GM12872 (cell line): ENCODE data around the gene TXNDC11.

Experiments used
- CTCF ChIP-seq: IDR thresholded peaks from 3 replicates; pipeline ENCODE4 v1.5.1; 2011; ENCODE audit warnings: low read depth, mild to moderate bottlenecking, low read length, moderate library complexity; ENCODE audit not compliant: insufficient read depth

The TXNDC11 gene

GRCh38 chr16:11742536-11743307 is at the start of gene TXNDC11:
Gene TXNDC11 (minus strand): TSS chr16:11742857. CDS start chr16:11742730, 127 bp downstream.
- no peak for TF ChIP-seq CTCF

- TF ChIP-seq CTCF, result no peak
Measured at GRCh38 chr16:11791144-11791828, 48.6 kb upstream of the TXNDC11 start.

- TF ChIP-seq CTCF, result no peak
Measured at GRCh38 chr16:11788914-11789313, 46.3 kb upstream of the TXNDC11 start.

GRCh38 chr16:11784038-11784369 is 41.3 kb upstream of the TXNDC11 start:
- no peak for TF ChIP-seq CTCF

GRCh38 chr16:11783319-11784037 is 40.8 kb upstream of the TXNDC11 start:
- TF ChIP-seq CTCF, result no peak

GRCh38 chr16:11781773-11782172 is 39.1 kb upstream of the TXNDC11 start:
- TF ChIP-seq CTCF, result no peak

- no peak for TF ChIP-seq CTCF
Measured at GRCh38 chr16:11780991-11781680, 38.5 kb upstream of the TXNDC11 start.
